C4-2B (cell line): ENCODE results near the gene EFNA5.

Experiments used
- CTCF ChIP-seq: fragments of 450-650 bp; conservative IDR thresholded peaks from 2 replicates; pipeline ENCODE4 v1.5.1; 2017; ENCODE audit warnings: mild to moderate bottlenecking
- ZFX ChIP-seq: fragments of 450-650 bp; IDR thresholded peaks from 2 replicates; pipeline ENCODE4 v1.6.1; 2017

GRCh38 chr5:107474716-107475489 lies 195.8 kb downstream of the EFNA5 start:
- no peak for TF ChIP-seq CTCF
- no peak for TF ChIP-seq ZFX
